GM18499 (cell line): ENCODE data around the gene STUM.

ENCODE experiments used
- ATAC-seq: cut with Tn5 transposase; IDR thresholded peaks from one replicate; pipeline ENCODE4 v1.9.1; 2021; ENCODE audit warnings: moderate number of reproducible peaks; ENCODE audit not compliant: insufficient read depth, unreplicated experiment

STUM gene

DNA sequence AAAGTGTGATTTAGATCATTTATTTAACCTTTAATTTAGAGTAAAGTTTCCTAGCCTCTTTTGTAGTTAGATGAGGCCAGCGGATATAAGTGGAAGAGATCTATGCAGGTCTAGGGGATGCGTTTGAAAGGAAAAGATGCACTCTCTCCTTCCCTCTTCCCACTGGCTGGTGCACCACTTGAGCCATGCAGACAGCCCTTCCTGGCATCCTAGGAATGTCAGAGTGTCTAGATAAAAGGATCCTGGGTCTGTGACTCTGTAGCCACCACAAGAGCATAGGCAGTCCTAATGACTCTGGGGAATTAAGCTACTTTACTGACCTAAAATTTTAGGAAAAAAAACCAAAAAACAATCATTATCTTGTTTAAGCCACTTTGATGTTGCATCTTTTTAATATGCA lies 16.0 kb upstream of the STUM start:
- no peak for ATAC-seq

DNA sequence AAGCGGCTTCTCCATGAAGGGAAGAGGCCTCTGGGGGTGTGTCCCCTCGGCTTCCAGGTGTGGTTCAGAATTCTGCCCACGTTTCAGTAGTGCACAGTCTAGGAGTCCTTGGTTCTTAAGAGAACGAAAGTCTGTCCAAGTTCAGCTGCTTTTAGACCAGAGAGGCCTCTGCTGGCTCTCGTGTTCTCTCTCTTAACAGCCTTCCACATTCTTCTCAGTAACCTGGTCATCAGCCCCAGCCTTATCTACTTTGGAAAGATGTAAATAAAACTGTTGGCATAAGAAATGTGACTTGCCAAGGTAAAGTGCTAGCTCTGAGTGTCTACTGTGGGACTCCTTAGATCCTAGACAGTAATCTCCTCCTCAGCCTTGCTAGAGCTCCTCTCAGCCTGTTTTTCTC lies 15.3 kb upstream of the STUM start:
- ATAC-seq: no peak

- ATAC-seq: no peak
These were observed 14.5 kb upstream of the STUM start for GRCh38 chr1:226534098-226534497.

DNA sequence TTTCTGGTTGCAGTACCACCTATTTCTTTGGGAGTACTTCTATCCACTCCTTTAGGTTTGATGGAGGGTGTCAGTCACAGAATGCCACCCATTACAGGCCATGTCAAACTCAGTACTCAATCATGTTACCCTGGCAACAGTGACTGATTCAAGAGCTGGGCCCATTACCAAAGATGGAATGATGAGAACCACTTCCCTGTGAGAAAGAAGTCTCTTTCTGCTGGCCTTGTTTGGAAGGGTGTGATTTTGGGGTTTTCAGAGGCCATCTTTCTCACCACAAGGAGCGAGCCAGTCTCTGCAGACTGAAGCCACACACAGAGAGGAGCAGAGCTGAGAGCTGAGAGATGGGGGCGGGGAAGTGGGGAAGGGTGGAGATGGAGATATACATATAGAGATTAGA lies 13.9 kb upstream of the STUM start:
- no peak for ATAC-seq

DNA sequence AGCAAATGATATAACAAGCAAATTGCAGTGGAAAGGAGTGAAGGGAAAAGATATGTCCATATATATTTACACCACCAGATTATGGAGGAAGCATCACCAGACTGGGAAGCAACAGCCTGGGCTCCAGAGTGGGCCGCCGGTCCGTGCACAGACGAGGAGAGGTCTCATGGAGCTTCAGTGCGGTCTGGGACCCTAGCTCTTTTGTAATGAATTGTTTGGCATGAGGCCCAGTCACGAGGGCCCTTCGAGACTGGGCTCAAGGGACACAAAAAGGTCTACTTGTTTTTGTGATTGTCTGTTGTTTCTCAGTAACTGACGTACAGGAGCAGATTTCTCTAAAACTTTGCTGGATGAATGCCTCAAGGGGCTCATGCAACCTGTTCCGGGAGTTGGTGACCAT lies 12.9 kb upstream of the STUM start:
- no peak for ATAC-seq

DNA sequence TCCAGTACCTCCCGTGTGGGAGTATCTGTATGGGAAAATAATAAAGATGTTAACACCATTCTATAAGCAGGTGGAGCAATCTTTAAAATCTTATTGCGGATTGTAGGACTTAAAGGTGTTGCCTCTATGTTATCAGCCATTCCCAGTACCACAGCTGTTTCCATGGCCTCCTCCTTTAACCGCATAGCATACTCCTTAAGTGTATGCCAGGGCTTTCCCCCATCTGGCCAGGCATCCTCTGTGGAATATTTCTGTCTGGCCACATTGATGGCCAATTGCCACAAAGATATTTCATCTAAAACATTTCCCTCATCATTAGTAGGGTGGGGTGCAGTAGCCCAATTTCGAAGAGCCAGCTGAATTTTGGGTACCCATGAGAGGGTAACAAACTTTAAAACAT lies 7.3 kb upstream of the STUM start:
- ATAC-seq: no peak

- no peak for ATAC-seq
These were observed 6.6 kb upstream of the STUM start for GRCh38 chr1:226541631-226542622.

- ATAC-seq: no peak
These were observed 5.9 kb upstream of the STUM start for GRCh38 chr1:226542623-226543103.

DNA sequence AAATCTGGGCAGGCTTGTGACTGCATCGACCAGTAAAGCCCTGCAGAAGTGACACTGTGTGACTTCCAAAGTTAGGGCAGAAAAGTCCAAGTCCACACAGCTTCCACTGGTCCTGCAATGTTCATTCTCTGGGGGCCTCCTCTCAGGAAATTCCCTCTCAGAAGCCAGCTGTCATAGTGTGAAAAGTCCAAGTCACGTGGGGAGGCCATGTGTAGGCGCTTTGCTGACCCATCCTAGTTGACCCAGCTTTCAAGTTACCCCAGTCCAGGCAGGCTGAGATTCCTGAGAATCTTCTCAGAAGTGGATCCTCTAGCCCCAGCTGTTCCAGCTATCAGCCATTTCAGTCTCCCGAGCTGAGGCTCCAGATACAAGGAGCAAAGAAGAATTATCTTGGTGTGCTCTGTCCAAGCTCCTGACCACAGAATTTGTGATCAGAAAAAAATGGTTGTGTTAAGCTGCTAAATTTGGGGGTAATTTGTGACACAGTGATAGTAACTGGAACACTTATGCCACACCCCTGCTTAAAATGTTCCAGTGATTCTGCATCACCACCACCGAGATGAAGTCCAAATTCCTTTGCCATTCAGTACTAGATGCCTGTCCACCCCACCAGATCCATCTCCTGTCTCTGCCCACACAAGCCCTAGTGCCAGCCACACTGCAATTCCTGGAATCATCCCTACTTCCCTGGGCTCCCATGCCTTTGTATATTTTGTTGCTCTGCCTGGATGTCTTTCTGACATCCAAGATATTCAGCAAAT lies 2.5 kb upstream of the STUM start:
- no peak for ATAC-seq

GRCh38 chr1:226546926-226547325 lies 1.6 kb upstream of the STUM start:
- ATAC-seq: no peak

- ATAC-seq: no peak
These were observed 791 bp upstream of the STUM start for GRCh38 chr1:226547754-226548191.

- no peak for ATAC-seq
These were observed 751 bp downstream of the STUM start for GRCh38 chr1:226549094-226549936.

- ATAC-seq: no peak
These were observed 1.5 kb downstream of the STUM start for GRCh38 chr1:226549937-226550671.

- no peak for ATAC-seq
These were observed 2.1 kb downstream of the STUM start for GRCh38 chr1:226550672-226551041.

DNA sequence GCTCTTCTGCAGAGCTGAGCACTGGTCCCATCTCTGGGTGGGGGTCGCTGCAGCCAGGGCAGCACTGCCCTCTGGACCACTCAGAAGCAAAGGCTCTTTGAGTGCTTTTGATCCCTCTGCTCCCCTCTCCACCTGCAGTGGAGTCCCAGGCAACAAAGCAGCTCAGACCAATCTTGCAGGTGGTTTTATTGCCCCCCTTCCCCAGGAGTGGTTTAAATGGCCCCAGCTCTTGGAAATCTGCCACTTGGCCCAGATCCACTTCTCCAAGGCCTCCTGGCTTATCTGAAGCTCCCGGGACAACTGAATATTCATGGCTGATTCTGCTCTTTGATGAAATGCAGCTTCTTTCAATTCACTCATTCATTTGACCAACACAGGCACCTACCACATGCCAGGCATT lies 2.7 kb downstream of the STUM start:
- ATAC-seq: no peak

GRCh38 chr1:226552061-226552460 lies 3.5 kb downstream of the STUM start:
- no peak for ATAC-seq

DNA sequence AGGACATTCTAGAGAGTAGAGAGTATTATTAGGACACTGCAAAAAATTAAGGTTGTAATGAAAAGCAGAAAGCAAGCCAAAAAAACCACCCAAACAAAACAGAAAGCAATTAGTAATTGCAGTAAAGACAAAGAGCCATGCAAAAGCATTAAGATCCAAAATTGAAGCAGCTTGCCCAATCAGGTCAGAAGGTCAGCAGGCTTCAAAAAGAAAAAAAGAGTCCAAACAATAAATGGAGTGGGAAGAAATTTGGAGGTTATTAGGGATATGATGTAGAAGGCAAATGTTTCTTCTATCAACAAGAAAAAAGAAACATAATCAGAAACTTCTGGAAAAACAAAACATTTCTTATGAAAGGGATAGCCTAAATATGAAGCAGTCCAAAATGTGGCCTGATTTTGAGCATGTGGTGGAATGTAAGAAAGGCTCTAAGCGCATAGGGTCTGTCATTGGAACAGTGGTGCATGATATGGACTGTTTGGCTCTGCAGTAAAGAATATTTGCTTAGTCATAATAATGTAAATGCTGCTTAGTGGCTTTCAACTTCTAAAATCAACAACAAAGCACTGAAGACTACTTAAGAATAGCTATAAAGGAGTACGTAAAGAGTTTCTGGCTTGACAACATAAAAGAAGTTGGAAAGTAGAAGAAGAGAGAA lies 4.8 kb downstream of the STUM start:
- no peak for ATAC-seq

DNA sequence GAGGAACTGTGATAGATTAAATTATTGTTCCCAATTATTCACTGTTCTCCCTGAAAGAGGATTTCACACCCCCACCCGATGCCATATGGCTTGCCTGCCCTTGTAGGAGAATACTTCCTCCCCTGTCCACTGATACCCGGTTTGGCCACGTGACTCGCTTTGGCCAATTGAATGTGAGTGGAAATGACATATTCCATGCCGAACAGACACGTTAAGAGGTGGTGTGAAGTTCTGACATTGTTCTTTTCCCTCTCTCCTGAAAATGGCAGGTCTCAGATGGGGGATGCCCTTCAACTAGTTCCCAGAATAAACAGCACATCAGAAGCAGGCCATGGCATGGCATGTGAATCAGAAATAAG lies 5.3 kb downstream of the STUM start:
- ATAC-seq: no peak

DNA sequence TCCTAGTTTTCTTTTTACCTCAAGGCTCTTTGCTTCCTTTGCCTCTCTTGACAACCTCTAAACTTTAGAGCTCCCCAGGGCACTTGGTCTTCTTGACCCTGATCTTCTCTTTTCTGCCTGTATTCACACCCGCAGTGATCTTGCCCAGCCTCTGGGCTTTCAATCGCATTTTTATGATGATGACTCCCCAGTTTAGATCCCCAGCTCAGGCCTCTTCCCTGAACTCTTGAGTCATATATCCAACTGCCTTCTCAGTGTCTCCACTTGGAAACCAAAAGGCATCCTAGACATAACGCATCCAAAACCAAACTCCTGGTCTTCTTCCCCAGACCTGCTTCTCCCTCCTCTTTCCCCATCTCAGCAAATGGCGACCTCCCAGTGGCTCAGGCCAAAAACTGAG lies 6.5 kb downstream of the STUM start:
- no peak for ATAC-seq
